OCI-LY7 (cell line): ENCODE results near the gene SLC6A12.

Experiments used
- EZH2phosphoT487 ChIP-seq: fragments of 200-600 bp; sonication (generic); IDR thresholded peaks from 2 replicates; pipeline ENCODE4 v1.6.1; 2018; ENCODE audit warnings: low read depth, borderline replicate concordance, mild to moderate bottlenecking, mixed run types, antibody characterized with exemption, low read length, moderate library complexity, mixed read lengths
- TF ChIP-seq, protein P1 (sequence below): fragments of 200-600 bp; sonication (generic); conservative IDR thresholded peaks from 2 replicates; pipeline ENCODE4 v1.5.1; 2014; ENCODE audit warnings: mild to moderate bottlenecking, antibody characterized with exemption, low read length, moderate library complexity, mixed read lengths

- TF ChIP-seq, protein P1, sequence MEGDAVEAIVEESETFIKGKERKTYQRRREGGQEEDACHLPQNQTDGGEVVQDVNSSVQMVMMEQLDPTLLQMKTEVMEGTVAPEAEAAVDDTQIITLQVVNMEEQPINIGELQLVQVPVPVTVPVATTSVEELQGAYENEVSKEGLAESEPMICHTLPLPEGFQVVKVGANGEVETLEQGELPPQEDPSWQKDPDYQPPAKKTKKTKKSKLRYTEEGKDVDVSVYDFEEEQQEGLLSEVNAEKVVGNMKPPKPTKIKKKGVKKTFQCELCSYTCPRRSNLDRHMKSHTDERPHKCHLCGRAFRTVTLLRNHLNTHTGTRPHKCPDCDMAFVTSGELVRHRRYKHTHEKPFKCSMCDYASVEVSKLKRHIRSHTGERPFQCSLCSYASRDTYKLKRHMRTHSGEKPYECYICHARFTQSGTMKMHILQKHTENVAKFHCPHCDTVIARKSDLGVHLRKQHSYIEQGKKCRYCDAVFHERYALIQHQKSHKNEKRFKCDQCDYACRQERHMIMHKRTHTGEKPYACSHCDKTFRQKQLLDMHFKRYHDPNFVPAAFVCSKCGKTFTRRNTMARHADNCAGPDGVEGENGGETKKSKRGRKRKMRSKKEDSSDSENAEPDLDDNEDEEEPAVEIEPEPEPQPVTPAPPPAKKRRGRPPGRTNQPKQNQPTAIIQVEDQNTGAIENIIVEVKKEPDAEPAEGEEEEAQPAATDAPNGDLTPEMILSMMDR, result no peak
- no peak for TF ChIP-seq EZH2phosphoT487
Observed at GRCh38 chr12:167959-168600, 45.9 kb downstream of the SLC6A12 start.
